PFSK-1 (cell line): ENCODE data around the gene GLIS1.

ENCODE experiments used
- POLR2AphosphoS5 ChIP-seq: IDR thresholded peaks from 2 replicates; pipeline ENCODE4 v1.6.1; 2012; ENCODE audit warnings: low read depth, mild to moderate bottlenecking, control low read depth, low read length, moderate library complexity
- SIN3A ChIP-seq: IDR thresholded peaks from 2 replicates; pipeline ENCODE4 v1.6.1; 2012; ENCODE audit warnings: mild to moderate bottlenecking, low read length, moderate library complexity, borderline replicate concordance; ENCODE audit not compliant: insufficient read depth

DNA sequence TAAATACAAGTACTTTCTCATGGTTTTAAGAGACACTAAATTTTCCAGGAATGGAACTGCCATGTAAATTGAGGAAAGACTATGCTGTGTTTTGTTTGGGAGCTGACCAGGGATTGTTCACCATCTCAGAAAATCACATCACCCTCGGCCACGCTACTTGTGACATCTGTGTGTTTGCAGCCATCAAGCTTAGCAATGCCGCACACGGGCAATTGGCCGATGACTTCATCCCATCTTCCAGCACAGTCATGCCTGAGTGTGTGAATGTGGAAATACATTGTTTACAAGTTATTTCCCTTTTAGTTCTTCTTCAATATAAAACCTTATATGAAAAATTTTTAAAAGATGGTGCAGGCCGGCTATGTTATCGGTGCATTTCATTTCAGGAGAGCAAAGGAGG is 121.6 kb downstream of the GLIS1 start:
- TF ChIP-seq SIN3A (no peak), POLR2AphosphoS5 (no peak)
